ENCODE results near the gene ZFYVE16. TPM values are rescaled to one million over a fixed set of nuclear protein-coding genes. Genes with fewer than 3 reads are reported as not detected.
"Not testable (repeated sequence)": the region's sequence is repeated elsewhere in the genome, so short reads cannot be mapped to it uniquely, and the experiment has no call there.

Gene ZFYVE16
- total RNA-seq, 1 donor from 2014 or later: 33.5 TPM

DNA sequence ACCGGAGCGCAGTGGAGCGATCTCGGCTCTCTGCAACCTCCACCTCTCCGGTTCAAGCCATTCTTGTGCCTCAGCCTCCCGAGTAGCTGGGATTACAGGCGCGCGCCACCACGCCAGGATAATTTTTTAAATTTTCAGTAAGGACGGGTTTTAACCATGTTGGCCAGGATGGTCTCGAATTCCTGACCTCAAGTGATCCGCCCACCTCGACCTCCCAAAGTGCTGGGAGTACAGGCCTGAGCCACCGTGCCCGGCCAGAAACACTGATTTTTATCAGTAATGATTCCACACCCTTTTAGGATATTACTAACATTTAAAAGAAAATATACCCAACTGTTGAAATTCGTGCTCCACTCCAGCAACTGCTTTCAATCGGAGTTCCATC is 79.6 kb downstream of the ZFYVE16 start:
- DNase-seq (ENCODE audit: low read depth in 2 of 2): no peak

DNA sequence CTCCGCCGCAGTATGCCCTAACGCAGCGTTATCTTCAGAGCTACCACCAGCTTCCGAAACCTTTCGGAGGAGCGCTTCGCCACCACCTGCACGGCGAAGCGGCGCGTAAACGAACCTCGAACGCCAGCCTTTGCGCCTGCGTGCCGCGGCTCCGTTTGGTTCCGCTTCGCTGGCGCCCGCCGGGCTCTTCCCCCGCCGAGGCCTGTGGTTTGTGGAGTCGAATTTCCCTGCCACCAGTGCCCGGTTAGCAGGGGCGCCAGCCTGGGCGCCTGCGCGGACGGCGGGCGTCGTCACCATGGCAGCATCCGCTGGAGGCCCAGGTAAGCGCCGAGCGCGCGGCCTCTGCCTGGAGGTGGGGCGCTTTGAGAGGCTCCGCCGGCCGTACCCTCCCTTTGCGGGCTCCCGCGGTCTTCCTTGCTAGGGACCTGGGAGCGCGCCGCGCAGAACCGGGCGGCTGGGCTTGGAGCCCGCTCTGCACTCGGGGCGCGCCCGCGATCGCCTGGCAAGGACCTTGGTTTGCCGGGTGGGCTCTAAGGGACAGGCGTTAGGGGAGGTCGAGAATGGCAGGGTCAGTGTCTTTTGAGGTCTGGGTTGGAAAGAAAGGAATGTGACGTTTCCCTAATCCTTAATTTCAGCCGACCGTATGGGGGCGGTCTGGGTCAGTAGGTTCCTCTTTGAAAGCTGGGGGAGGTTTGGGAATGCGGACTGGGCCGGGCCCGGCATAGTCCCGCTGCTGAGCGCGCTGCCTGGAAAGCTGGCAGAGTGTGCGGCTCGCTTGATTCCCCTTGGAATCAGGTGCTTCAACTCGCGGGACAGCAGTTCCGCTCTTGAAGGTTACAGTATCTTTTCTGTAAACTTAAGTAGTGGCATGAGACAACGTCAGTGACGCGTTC is 80.2 kb downstream of the ZFYVE16 start, which contains the start of gene FAM151B:
Gene FAM151B (plus strand): TSS at position 272 of the 893 bp plus-strand sequence. CDS start 24 bp downstream, at position 296.
- peak; percentile 83 to 93 for DNase-seq (ENCODE audit: low read depth in 2 of 2)

DNA sequence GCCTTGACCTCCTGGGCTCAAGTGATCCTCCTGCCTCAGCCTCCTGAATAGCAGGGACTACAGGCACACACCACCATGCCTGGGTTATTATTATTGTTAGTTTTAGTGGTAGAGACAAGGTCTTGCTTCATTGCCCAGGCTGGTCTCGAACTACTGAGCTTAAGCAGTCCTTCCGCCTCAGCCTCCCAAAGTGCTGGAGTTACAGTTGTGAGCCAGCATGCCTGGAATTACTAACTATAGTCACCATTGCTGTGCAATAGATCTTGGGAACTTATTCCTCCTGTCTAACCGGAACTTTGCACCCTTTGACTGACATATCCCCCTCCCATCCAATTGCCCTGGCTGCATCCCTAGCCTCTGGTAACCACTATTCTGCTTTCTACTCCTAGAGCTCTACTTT is 83.4 kb downstream of the ZFYVE16 start:
- no peak for DNase-seq (ENCODE audit: low read depth in 2 of 2)

DNA sequence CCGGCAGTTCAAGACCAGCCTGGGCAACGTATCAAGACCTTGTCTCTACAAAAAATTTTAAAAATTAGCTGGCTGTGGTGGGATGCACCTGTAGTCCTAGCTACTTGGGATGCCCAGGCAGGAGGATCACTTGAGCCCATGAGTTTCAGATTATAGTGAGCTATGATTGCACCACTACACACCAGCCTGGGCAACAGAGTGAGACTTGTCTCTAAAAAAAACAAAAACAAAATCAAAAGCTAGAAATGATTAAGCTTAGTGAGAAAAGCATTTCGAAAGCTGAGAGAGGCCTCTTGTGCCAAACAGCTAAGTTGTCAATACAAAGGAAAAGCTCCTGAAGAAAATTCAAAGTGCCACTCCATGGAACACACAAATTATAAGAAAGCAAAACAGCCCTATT is 84.9 kb downstream of the ZFYVE16 start:
- DNase-seq (ENCODE audit: low read depth in 2 of 2): no peak

DNA sequence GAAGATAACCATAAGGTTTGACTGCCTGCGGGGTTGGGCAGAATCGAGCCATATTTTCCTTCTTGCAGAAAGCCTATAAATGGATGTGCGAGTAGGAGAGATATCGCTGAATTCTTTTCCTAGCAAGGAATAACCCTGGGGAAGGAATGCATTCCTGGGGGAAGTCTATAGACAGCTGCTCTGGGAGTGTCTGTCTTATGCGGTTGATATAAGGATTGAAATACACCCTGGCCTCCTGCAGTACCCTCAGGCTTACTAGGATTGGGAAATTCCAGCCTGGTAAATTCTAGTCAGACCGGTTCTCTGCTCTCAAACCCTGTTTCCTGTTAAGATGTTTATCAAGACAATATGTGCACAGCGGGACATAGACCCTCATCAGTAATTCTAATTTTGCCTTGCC is 85.6 kb downstream of the ZFYVE16 start:
- not testable (repeated sequence) for DNase-seq (ENCODE audit: low read depth in 2 of 2)

DNA sequence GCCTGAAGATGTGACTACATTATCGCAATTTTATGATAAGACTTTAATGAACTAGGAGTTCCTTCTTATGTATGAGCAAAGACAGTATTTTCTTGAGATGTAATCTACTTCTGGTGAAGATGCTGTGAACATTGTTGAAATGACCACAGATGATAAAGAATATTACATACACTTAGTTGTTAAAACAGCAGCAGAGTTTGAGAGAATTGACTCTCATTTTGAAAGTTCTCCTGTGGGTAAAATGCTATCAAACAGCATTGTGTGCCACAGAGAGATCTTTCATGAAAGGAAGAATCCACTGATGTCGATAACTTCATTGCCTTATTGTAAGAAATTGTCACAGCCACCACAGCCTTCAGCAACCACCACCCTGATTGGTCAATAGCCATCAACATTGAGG is 88.0 kb downstream of the ZFYVE16 start:
- no peak for DNase-seq (ENCODE audit: low read depth in 2 of 2)

DNA sequence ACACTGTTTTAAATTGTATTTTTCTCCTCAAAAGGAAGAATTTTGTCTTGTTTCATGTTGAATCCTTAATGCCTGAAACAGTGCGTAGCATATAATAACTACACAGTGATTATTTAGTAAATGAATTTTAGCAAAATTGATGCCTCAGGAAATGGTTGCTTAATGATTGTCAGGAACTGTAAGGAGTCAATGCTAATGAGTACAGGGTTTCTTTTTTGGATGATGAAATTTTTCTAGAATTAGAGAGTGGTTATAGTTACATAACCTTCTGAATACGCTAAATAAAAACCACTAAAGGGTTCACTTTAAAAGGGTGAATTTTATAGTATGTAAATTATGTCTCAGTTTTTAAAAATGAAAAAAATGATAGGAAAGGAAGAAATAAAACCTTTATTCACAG is 94.9 kb downstream of the ZFYVE16 start:
- DNase-seq (ENCODE audit: low read depth in 2 of 2): no peak

DNA sequence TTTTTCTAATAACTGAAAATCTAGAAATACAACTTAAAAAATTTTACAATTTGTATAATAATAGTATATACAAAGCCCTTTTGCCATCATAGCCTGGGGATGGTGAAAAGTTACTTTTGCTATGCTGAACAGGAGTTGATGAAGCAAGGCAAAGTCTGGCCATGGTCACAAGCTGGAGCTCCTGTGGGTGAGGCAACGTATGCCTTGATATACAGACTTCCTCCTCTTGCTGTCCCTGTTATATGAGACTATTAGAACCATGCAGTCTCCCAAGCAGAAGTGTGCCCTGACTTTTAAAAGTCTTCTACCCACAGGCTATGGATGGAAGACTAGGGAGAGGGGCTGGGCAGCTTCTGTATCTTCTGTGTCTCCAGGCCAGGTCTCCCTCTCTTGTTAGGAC is 95.8 kb downstream of the ZFYVE16 start:
- no peak for DNase-seq (ENCODE audit: low read depth in 2 of 2)

DNA sequence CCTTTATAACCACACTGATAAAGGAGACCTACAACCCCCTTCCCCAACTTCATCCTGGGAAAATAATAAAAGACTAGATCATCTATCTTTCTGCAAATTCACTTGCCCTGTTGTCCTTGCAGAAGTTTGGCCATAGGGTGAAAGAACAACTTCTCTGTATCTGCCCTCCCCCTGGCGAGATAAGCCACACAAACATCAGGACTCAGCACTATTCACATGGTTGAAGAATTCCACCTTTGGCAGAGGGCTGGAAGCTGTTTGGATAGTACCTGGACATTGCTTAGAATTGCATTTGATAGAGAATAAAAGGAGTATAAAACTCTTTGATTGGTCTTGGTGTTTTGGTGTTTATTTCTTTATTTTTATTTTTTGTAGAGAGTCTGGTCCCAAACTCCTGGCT is 97.0 kb downstream of the ZFYVE16 start:
- no peak for DNase-seq (ENCODE audit: low read depth in 2 of 2)

DNA sequence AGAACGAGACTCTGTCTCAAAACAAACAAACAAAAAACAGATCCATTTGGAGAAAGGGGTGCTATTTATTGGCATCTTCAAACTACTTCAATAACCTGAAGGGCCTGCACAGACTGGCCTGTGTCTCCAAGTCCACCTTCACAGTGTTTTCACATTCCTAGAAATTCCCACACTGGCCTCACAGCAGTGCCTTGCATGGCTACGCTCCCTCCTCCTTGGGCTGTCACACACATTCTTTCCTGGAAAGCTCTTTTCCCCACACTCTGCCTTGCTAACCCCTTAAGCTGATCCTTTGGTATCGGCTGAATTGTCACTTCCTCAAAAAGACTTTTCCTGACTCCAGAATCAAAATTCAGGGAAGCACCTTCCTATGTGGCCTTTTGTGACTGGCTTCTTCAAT is 99.8 kb downstream of the ZFYVE16 start:
- no peak for DNase-seq (ENCODE audit: low read depth in 2 of 2)

DNA sequence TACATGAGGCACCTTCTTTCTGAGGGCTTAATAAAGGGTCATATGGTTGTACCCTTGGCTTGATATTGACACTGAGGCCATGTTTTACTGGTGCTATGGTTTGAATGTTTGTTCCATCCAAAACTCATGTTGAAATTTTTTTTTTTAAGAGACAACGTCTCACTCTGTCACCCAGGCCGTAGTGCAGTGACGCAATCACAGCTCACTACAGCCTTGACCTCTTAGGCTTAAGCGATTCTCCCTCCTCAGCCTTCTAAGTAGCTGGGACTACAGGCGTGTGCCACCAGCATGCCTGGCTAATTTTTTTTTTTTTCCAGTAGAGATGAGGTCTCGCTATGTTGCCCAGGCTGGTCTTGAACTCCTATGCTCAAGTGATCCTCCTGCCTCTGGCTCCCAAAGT is 101.0 kb downstream of the ZFYVE16 start:
- DNase-seq (ENCODE audit: low read depth in 2 of 2): no peak

DNA sequence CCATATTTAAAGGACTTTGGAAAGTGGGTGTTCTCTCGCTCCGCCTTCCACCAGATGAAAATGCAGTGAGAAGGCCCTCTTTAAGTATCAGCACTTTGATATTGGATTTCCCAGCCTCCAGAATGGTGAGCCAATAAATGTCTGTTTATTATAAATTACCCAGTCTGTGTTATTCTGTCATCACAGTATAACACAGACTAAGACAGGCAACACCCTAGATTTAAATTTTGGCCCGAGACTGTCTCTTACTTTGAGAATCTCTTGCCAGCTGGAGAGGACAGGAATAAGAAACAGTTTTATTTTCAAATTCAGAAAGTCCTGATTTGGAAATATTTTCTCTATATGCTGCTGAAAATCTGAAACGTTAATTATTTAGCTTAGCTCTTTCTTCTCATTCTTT is 101.5 kb downstream of the ZFYVE16 start:
- DNase-seq (ENCODE audit: low read depth in 2 of 2): no peak

DNA sequence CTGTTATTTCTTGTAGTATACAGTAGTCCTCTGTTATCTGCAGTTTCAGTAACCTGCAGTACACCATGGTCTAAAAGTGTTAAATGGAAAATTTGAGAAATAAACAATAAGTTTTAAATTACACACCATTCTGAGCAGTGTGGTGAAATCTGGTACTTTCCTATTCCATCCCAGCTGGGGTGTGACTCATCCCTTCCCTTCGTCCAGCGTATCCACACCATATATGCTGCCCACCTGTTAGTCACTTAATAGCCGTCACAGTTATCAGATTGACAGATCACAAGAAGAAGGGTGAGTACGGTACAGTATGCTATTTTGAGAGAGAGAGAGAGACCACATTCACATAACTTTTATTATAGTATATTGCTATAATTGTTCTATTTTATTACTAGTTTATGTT is 109.0 kb downstream of the ZFYVE16 start:
- DNase-seq (ENCODE audit: low read depth in 2 of 2): peak; percentile 86 to 89

Other genes starting within 250 kb of the ZFYVE16 start
- 12.2 and 20.4 TPM in 2 replicates for gene SERINC5, start 152.0 kb upstream of the ZFYVE16 start, total RNA-seq
- gene SPZ1, start 88.1 kb upstream of the ZFYVE16 start, total RNA-seq: not detected in 2 replicates
- 2.0 and 2.2 TPM in 2 replicates for gene FAM151B, start 80.0 kb downstream of the ZFYVE16 start, total RNA-seq
- gene ANKRD34B, start 162.2 kb downstream of the ZFYVE16 start, total RNA-seq: not detected in 2 replicates
- 5.6 and 6.3 TPM in 2 replicates for gene MSH3, start 246.6 kb downstream of the ZFYVE16 start, total RNA-seq
- gene DHFR, start 246.9 kb downstream of the ZFYVE16 start, total RNA-seq: 6.5 and 13.3 TPM in 2 replicates

Measured in lung microvascular endothelial cell (primary cell).